Esophagus (tissue), 2 donors: ENCODE data around the gene BBX. TPM values are rescaled to one million over a fixed set of nuclear protein-coding genes. Genes with fewer than 3 reads are reported as not detected.
"Not testable (repeated sequence)": the region's sequence is repeated elsewhere in the genome, so short reads cannot be mapped to it uniquely, and the experiment has no call there.

ENCODE experiments used
- H3K27ac ChIP-seq, 2 donors: one replicate each; pipeline ENCODE4 v1.5.1; 2013; ENCODE audit warnings: low read depth in 2 of 2, mild to moderate bottlenecking in 2 of 2, inconsistent platforms in 1 of 2, low read length in 1 of 2, moderate library complexity in 1 of 2
- H3K27me3 ChIP-seq, 2 donors: one replicate each; pipeline ENCODE4 v1.6.1; 2013; ENCODE audit warnings: low read length in 2 of 2, control low read depth in 1 of 2, mild to moderate bottlenecking in 1 of 2; ENCODE audit not compliant: insufficient read depth in 2 of 2, control insufficient read depth in 1 of 2
- H3K36me3 ChIP-seq, 2 donors: one replicate each; pipeline ENCODE4 v1.6.1; 2013; ENCODE audit warnings: low read length in 1 of 2; ENCODE audit not compliant: control insufficient read depth in 2 of 2, insufficient read depth in 2 of 2
- H3K4me1 ChIP-seq, 2 donors: one replicate each; pipeline ENCODE4 v1.6.1; 2013; ENCODE audit warnings: low read length in 1 of 2; ENCODE audit not compliant: control insufficient read depth in 2 of 2, insufficient read depth in 2 of 2
- H3K4me3 ChIP-seq, 2 donors: one replicate each; pipeline ENCODE4 v1.5.1; 2013; ENCODE audit warnings: low read length in 2 of 2, mild to moderate bottlenecking in 2 of 2, low read depth in 1 of 2, moderate library complexity in 1 of 2
- H3K9me3 ChIP-seq, 2 donors: one replicate each; pipeline ENCODE4 v1.6.1; 2013; ENCODE audit warnings: mild to moderate bottlenecking in 2 of 2, low read depth in 1 of 2, low read length in 1 of 2, moderate library complexity in 1 of 2; ENCODE audit not compliant: control insufficient read depth in 2 of 2, insufficient read depth in 1 of 2
- WGBS, 2 donors: extraction: QIAGEN DNeasy Blood & Tissue Kit; methylation state at CpG; one replicate each; pipeline ENCODE4 v1.1.7; 2013; 5-methylcytosine and 5-hydroxymethylcytosine counted together
- polyA plus RNA-seq, 2 donors: library from polyadenylated mRNA; stranded (reverse); fragments of 200-250 nt; gene quantifications; one replicate each; pipeline ENCODE4 v1.2.3, GENCODE V29; 2013
- donor health status: healthy with polysubstance abuse.
- donor health status: Bipolar disorder and iron deficiency.

The BBX gene
- polyA plus RNA-seq, 2 donors, result 3.4 to 4.7 TPM

DNA sequence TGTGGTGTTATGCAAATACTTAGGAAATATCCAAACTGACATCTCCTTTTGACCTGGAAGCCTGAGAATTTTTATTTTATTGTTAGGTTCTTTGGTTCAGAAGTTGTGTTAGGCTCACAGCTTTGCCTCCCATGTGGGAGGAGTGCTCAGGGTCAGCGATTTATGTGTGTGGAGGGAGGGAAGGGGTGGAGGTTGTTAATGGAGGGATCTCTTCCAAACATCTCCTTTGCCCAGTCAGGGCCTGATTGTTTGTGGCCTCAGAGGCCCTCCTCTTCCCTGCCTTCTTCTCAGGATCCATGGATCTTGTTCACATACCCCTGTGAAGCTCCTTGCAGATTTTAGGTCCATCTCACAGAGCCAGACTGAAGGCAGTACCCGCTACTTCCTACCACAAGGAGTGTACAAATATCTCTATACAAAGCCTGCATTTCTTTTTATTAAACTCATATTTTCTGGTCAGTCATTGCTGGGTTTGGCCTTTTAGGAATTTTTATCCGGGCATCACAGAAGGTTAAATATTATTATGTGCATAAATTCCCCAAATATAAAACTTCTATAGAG lies 40.3 kb downstream of the BBX start:
- Histone ChIP-seq H3K4me1 (peaks cover 0 to 2% of the 10 kb centered on the region in 2 donors), H3K4me3 (no peak overlapping the region), H3K27me3 (no peaks in the 10 kb centered on the region), H3K36me3 (no peaks in the 10 kb centered on the region), H3K27ac (no peak overlapping the region), H3K9me3 (no peaks in the 10 kb centered on the region)
- WGBS, 2 donors, result 75 to 82% methylated on average over 3 of the region's 3 CpGs

DNA sequence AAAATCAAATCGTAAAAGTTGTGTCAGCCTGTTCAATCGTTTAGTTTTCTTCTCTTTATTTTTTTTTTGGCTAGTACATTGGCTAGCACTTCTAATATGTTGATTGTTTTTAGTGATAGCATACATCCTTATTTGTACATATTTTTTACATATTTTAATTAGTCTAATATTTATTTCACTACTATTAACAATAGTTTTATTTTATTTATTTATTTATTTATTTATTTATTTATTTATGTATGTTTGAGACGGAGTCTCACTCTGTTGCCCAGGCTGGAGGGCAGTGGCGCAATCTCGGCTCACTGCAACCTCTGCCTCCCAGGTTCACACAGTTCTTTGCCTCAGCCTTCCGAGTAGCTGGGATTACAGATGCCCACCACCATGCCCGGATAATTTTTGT lies 42.5 kb downstream of the BBX start:
- H3K27me3 ChIP-seq, H3K4me3 ChIP-seq, H3K36me3 ChIP-seq, H3K9me3 ChIP-seq, H3K27ac ChIP-seq, H3K4me1 ChIP-seq: not testable (repeated sequence)
- 96 to 98% methylated on average over 7 of the region's 7 CpGs for WGBS, 2 donors

DNA sequence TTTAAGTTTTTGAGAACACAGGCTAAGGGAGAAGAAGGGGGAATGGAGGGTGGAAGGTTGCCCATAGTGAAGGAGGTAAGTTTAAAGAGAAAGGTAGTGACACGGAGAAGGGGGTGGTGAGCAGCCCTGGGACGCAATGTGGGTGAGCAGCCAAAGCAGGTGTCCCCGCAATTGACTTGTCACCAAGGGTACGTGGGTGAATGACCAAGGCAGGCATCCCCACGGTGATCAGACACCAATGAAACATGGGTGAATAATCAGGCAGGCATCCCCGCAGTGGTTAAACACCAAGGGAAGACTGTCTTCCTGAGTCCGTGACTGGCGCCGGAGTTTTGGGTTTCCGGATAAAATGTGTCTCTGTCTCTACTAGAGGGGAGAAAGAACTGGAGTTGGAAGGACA lies 48.3 kb downstream of the BBX start:
- H3K9me3 ChIP-seq, H3K27ac ChIP-seq, H3K36me3 ChIP-seq, H3K27me3 ChIP-seq, H3K4me3 ChIP-seq, H3K4me1 ChIP-seq: not testable (repeated sequence)
- 93% methylated on average over 10 of the region's 10 CpGs for WGBS, 2 donors

DNA sequence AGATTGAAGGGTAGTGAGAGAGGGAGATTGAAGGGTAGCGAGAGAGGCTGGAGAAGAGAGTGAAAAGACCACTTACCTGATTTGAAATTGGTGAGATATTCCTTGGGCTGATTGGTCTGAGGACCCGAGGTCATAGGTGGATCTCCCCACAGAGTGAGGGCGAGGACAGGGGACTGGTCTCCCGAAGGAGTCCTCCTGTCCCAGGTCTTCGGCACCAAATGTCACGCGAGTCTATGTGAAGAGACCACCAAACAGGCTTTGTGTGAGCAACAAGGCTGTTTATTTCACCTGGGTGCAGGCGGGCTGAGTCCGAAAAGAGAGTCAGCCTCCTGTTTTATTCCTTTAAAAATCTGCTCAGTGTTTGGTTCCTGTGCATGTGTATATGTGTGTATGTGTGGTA lies 48.7 kb downstream of the BBX start:
- WGBS, 2 donors, result 96% methylated on average over 9 of the region's 9 CpGs
- H3K36me3 ChIP-seq, H3K4me1 ChIP-seq, H3K27ac ChIP-seq, H3K9me3 ChIP-seq, H3K27me3 ChIP-seq, H3K4me3 ChIP-seq: not testable (repeated sequence)

DNA sequence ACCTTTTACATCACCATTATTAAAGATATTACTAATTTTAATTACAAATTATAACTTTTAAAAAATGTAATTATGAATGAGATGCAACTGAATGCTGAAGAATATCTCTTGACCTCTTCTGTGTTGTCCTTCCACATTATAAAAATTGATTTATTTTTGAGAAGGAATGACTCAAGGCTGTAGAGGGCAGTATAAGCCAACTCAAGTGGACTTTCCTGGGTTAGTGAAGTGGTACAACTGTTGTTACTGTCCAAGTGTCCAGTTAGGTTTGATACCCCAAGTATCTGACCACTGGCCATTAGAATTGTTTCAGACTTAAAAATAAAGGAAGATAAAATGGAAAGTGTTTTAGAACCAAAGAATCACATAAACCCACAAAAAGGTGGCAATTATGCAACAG lies 51.9 kb downstream of the BBX start:
- no peaks in the 10 kb centered on the region for H3K36me3 ChIP-seq
- no peaks in the 10 kb centered on the region for H3K27me3 ChIP-seq
- no peak overlapping the region for H3K27ac ChIP-seq
- H3K4me3 ChIP-seq, result no peak overlapping the region
- no peaks in the 10 kb centered on the region for H3K4me1 ChIP-seq
- no peaks in the 10 kb centered on the region for H3K9me3 ChIP-seq

DNA sequence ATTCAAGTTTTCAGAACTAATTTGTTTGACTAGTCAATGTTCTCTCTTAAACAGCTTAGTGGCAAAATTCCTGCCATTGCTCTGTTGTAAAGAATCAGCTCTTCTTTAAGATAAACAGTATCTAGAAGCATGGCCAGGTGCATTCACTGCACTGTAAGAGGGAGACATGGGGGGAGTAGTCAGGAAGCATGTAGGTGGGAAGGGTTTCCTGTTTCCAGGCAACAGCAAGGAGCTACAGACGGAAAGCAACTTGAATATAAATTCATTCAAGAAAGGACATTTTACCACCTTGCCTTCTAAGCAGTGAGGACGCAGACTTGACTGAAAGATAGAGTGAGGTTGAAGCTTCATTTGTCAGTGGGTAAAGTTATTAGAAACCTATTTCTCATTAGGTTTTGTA lies 55.3 kb downstream of the BBX start:
- H3K4me1 ChIP-seq, result no peaks in the 10 kb centered on the region
- H3K27me3 ChIP-seq, result no peaks in the 10 kb centered on the region
- 81 to 82% methylated on average over 2 of the region's 2 CpGs for WGBS, 2 donors
- no peak overlapping the region for H3K4me3 ChIP-seq
- no peak overlapping the region for H3K27ac ChIP-seq
- H3K36me3 ChIP-seq, result no peaks in the 10 kb centered on the region
- H3K9me3 ChIP-seq, result no peaks in the 10 kb centered on the region

DNA sequence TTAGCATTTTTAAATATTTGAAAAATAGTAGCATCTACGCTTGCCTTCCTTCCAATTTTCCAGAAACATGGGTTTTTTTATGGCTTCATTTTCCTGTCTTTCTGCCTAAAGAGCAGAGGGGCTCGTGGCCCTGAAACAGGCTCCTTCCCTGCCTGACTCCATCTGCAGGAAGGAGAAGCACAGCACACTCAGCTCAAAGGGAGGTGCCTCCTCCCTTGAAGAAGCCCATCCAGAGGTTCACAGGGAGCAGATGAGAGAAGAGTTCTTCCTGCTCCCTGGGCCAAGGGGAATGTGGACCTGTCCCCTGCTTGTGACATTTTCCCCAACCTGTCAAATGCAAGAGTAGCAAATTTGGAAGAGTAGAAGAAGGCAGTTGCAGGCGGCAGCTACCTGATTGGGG lies 55.8 kb downstream of the BBX start:
- no peak overlapping the region for H3K4me3 ChIP-seq
- no peaks in the 10 kb centered on the region for H3K4me1 ChIP-seq
- 93 to 95% methylated on average over 3 of the region's 3 CpGs for WGBS, 2 donors
- no peaks in the 10 kb centered on the region for H3K27me3 ChIP-seq
- no peaks in the 10 kb centered on the region for H3K9me3 ChIP-seq
- H3K36me3 ChIP-seq, result no peaks in the 10 kb centered on the region
- no peak overlapping the region for H3K27ac ChIP-seq

DNA sequence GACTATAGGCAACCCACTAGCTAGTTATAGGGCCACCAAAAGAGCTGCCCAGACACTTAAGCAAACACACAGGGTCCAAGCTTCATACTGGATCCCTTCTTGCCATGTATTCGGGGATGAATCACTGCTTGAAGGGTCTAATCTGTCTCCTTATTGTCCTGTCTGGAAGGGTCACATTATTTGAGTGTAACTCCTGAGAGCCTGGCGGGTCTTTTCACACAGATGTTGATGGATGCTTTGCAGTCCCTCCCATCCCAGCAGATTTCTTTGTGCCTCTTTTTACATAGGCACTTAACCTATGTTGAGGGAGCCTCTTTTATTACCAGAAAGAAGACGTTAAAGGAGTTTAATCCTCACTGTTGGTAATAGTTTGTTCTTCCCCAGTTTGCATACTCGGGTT lies 56.6 kb downstream of the BBX start:
- H3K9me3 ChIP-seq, result no peaks in the 10 kb centered on the region
- WGBS, 2 donors, result 84 to 93% methylated on average over 4 of the region's 4 CpGs
- no peaks in the 10 kb centered on the region for H3K36me3 ChIP-seq
- no peak overlapping the region for H3K4me3 ChIP-seq
- no peaks in the 10 kb centered on the region for H3K4me1 ChIP-seq
- H3K27ac ChIP-seq, result no peak overlapping the region
- no peaks in the 10 kb centered on the region for H3K27me3 ChIP-seq

DNA sequence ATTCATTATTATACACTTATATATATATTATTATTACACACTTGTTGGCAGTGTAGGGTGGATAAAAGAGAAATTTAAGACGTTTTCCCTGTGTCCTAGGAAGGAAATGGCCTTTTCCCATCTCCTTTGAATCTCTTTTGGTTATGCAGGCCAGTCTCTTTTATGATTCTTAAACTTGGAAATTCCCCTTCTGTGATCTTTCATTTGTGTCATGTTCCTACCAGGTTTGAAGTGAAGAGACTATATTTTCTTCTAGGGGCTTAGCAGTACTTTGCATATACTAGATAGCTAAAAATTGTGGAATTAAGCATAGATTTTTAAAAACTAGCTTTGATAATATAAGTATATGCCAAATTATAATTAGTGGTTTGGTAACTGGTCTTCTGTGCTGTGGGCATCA lies 58.5 kb downstream of the BBX start:
- H3K4me3 ChIP-seq, result no peak overlapping the region
- no peaks in the 10 kb centered on the region for H3K9me3 ChIP-seq
- 67 to 69% methylated on average over 1 of the region's 1 CpG for WGBS, 2 donors
- H3K36me3 ChIP-seq, result peaks cover 0 to 3% of the 10 kb centered on the region in 2 donors
- no peaks in the 10 kb centered on the region for H3K4me1 ChIP-seq
- H3K27me3 ChIP-seq, result no peaks in the 10 kb centered on the region
- no peak overlapping the region for H3K27ac ChIP-seq

DNA sequence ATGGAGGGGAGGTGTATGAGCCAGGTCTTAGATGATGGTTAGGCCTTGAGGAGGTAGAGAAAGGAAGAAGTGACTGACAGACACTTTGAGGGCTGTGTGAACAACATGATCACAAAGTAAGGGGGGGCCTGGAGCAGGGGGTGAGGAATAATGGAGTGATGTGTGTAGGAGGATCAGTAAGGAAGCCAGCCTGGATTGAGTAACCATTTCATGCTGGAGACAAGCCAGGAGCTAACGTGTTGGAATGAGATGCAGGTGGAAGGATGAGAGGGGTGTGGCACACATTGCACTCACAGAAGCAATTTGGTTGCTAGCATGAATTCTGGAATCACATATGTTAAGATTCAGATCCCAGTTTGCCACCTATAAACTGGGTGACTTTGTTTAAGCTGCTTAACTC lies 65.5 kb downstream of the BBX start:
- Histone ChIP-seq H3K4me3 (no peak overlapping the region), H3K27ac (no peak overlapping the region), H3K4me1 (no peaks in the 10 kb centered on the region), H3K36me3 (peaks cover 0 to 3% of the 10 kb centered on the region in 2 donors), H3K27me3 (no peaks in the 10 kb centered on the region), H3K9me3 (no peaks in the 10 kb centered on the region)
- 26 to 31% methylated on average over 1 of the region's 1 CpG for WGBS, 2 donors
